GM04504 (cell line): Measurements from ENCODE around the gene TMOD3.
A peak's percentile ranks its signal among the peaks of the same experiment; 100 is the strongest.

Experiments used
- DNase-seq: peaks from one replicate; pipeline ENCODE4 v3.0.0-alpha.2; 2012; ENCODE audit warnings: low read depth

Gene TMOD3

GRCh38 chr15:51828621-51829375 is 655 bp upstream of the TMOD3 start:
- DNase-seq = no peak

GRCh38 chr15:51830276-51830806 is 888 bp downstream of the TMOD3 start:
- DNase-seq = peak; percentile 17

- DNase-seq = no peak
Measured at GRCh38 chr15:51833772-51834171, 4.3 kb downstream of the TMOD3 start.

GRCh38 chr15:51837792-51838251 is 8.4 kb downstream of the TMOD3 start:
- no peak for DNase-seq

GRCh38 chr15:51838270-51838669 is 8.8 kb downstream of the TMOD3 start:
- DNase-seq = no peak

GRCh38 chr15:51840692-51841091 is 11.2 kb downstream of the TMOD3 start:
- DNase-seq = no peak

- no peak for DNase-seq
Measured at GRCh38 chr15:51841406-51842040, 12.1 kb downstream of the TMOD3 start.

GRCh38 chr15:51842265-51842664 is 12.8 kb downstream of the TMOD3 start:
- DNase-seq = no peak

GRCh38 chr15:51842852-51843737 is 13.6 kb downstream of the TMOD3 start:
- DNase-seq = no peak

GRCh38 chr15:51844747-51845426 is 15.4 kb downstream of the TMOD3 start:
- DNase-seq = no peak

- no peak for DNase-seq
Measured at GRCh38 chr15:51846066-51846462, 16.6 kb downstream of the TMOD3 start.

GRCh38 chr15:51846463-51847230 is 17.2 kb downstream of the TMOD3 start:
- peak; percentile 27 for DNase-seq

- DNase-seq = no peak
Measured at GRCh38 chr15:51848811-51849210, 19.4 kb downstream of the TMOD3 start.

- no peak for DNase-seq
Measured at GRCh38 chr15:51849860-51850259, 20.4 kb downstream of the TMOD3 start.

- DNase-seq = peak; percentile 28
Measured at GRCh38 chr15:51853998-51854397, 24.5 kb downstream of the TMOD3 start.

GRCh38 chr15:51855612-51856011 is 26.2 kb downstream of the TMOD3 start:
- no peak for DNase-seq

- DNase-seq = no peak
Measured at GRCh38 chr15:51856714-51857380, 27.4 kb downstream of the TMOD3 start.

- DNase-seq = no peak
Measured at GRCh38 chr15:51861557-51862359, 32.3 kb downstream of the TMOD3 start.

- no peak for DNase-seq
Measured at GRCh38 chr15:51863131-51863530, 33.7 kb downstream of the TMOD3 start.
